Astrocyte (in vitro differentiated cells and primary cell): ENCODE measurements around the gene FBXW7. TPM values are rescaled to one million over a fixed set of nuclear protein-coding genes. Genes with fewer than 3 reads are reported as not detected.

Experiments used
- DNase-seq: peaks from one replicate; pipeline ENCODE4 v3.0.0-alpha.2; 2010; ENCODE audit warnings: low read depth
- FAIRE-seq: peaks from 2 replicates; lab custom pipeline; 2011; peaks lifted over from hg19 to GRCh38; lab: Jason Lieb, UNC
- H2AFZ ChIP-seq: 2 replicates; pipeline ENCODE4 v1.6.0; 2012; ENCODE audit warnings: low read depth, low read length, inconsistent platforms
- H3K27ac ChIP-seq: 2 replicates; pipeline ENCODE4 v1.5.1; 2011; ENCODE audit warnings: low read depth, low read length, inconsistent platforms
- H3K27me3 ChIP-seq: 2 replicates; pipeline ENCODE4 v1.6.0; 2011; ENCODE audit warnings: low read length, inconsistent platforms; ENCODE audit not compliant: insufficient read depth
- H3K36me3 ChIP-seq: 2 replicates; pipeline ENCODE4 v1.5.1; 2011; ENCODE audit warnings: low read length, inconsistent platforms; ENCODE audit not compliant: insufficient read depth
- H3K4me1 ChIP-seq: 2 replicates; pipeline ENCODE4 v1.5.1; 2011; ENCODE audit warnings: low read length, inconsistent platforms; ENCODE audit not compliant: insufficient read depth
- H3K4me2 ChIP-seq: 2 replicates; pipeline ENCODE4 v1.6.0; 2012; ENCODE audit warnings: low read length, inconsistent platforms
- H3K4me3 ChIP-seq: 2 replicates; pipeline ENCODE4 v1.5.1; 2011; ENCODE audit warnings: low read depth, mild to moderate bottlenecking, low read length, inconsistent platforms; ENCODE audit not compliant: insufficient read depth
- H3K79me2 ChIP-seq: 2 replicates; pipeline ENCODE4 v1.6.0; 2012; ENCODE audit warnings: mild to moderate bottlenecking, low read length, inconsistent platforms; ENCODE audit not compliant: insufficient read depth
- H3K9ac ChIP-seq: 2 replicates; pipeline ENCODE4 v1.6.0; 2012; ENCODE audit warnings: mild to moderate bottlenecking, low read length, inconsistent platforms
- H3K9me3 ChIP-seq: 2 replicates; pipeline ENCODE4 v1.5.1; 2012; ENCODE audit warnings: low read depth, mild to moderate bottlenecking, low read length, inconsistent platforms; ENCODE audit not compliant: insufficient read depth
- H4K20me1 ChIP-seq: 2 replicates; pipeline ENCODE4 v1.6.0; 2012; ENCODE audit warnings: low read length, inconsistent platforms; ENCODE audit not compliant: insufficient read depth
- H3K27ac Mint-ChIP-seq: one replicate; pipeline ENCODE4 v1.8.0; 2021; ENCODE audit warnings: mild to moderate bottlenecking, mixed read lengths; ENCODE audit not compliant: unreplicated experiment
- H3K27me3 Mint-ChIP-seq: one replicate; pipeline ENCODE4 v1.8.0; 2021; ENCODE audit warnings: low read depth, mixed read lengths; ENCODE audit not compliant: unreplicated experiment
- H3K36me3 Mint-ChIP-seq: one replicate; pipeline ENCODE4 v1.8.0; 2021; ENCODE audit warnings: low read depth, mixed read lengths; ENCODE audit not compliant: unreplicated experiment
- H3K4me1 Mint-ChIP-seq: one replicate; pipeline ENCODE4 v1.8.0; 2021; ENCODE audit warnings: low read depth, mixed read lengths; ENCODE audit not compliant: unreplicated experiment
- H3K4me3 Mint-ChIP-seq: one replicate; pipeline ENCODE4 v1.8.0; 2021; ENCODE audit warnings: mild to moderate bottlenecking, moderate library complexity, mixed read lengths; ENCODE audit not compliant: unreplicated experiment
- H3K9me3 Mint-ChIP-seq: one replicate; pipeline ENCODE4 v1.8.0; 2021; ENCODE audit warnings: mild to moderate bottlenecking, mixed read lengths; ENCODE audit not compliant: unreplicated experiment
- EZH2 ChIP-seq: IDR thresholded peaks from 2 replicates; pipeline ENCODE4 v1.6.1; 2012; ENCODE audit warnings: mild to moderate bottlenecking, low read length, inconsistent platforms; ENCODE audit not compliant: insufficient read depth
- microRNA-seq: library from miRNA; unstranded; fragments of <30 nt; microRNA quantifications from one replicate; pipeline ENCODE4 v1.2.0, GENCODE V29; 2020
- total RNA-seq: library from RNA; stranded (reverse); gene quantifications from 2 replicates; pipeline ENCODE4 v1.2.1, GENCODE V29; 2021
- TF ChIP-seq, protein P1 (sequence below): IDR thresholded peaks from 2 replicates; pipeline ENCODE4 v1.5.1; 2011; ENCODE audit warnings: low read depth, mild to moderate bottlenecking, inconsistent platforms, low read length, moderate library complexity; ENCODE audit not compliant: insufficient read depth

The FBXW7 gene
- total RNA-seq, 1 donor from 2014 or later = 34.7 TPM

DNA sequence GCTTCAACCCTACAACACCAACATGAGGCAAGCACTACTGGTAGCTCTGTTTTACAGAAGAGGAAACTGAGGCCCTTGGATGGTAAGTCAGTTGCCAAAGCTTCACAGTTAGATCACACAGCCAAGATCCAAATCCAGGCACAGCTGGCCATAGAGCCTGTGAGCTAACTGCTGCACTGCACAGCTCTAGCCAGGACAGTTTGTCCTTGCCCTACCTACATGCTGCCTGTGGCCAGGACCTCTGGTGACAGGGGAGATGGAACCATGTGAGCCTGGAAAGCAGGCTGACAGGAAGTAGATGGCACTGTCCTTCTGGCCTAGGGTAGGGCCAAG lies 257.8 kb downstream of the FBXW7 start:
- Histone ChIP-seq H3K27ac (no peak overlapping the region), H3K36me3 (no peaks in the 10 kb centered on the region), H4K20me1 (no peaks in the 10 kb centered on the region), H3K4me3 (no peak overlapping the region), H3K4me2 (no peak overlapping the region), H3K79me2 (no peaks in the 10 kb centered on the region), H3K27me3 (peaks cover 3% of the 10 kb centered on the region), H3K9ac (no peak overlapping the region), H2AFZ (no peak overlapping the region), H3K4me1 (no peaks in the 10 kb centered on the region), H3K9me3 (no peaks in the 10 kb centered on the region)
- no peak for TF ChIP-seq EZH2
- Mint-ChIP-seq H3K27ac (no peak overlapping the region), H3K27me3 (peaks cover 18% of the 10 kb centered on the region), H3K9me3 (peaks cover 3% of the 10 kb centered on the region), H3K36me3 (peaks cover 2% of the 10 kb centered on the region), H3K4me3 (no peak overlapping the region), H3K4me1 (peaks cover 12% of the 10 kb centered on the region)
- DNase-seq (no peak), FAIRE-seq (no peak)

GRCh38 chr4:152277333-152277732 lies 258.6 kb downstream of the FBXW7 start:
- Histone ChIP-seq H2AFZ (no peak overlapping the region), H3K4me3 (no peak overlapping the region), H3K9ac (no peak overlapping the region), H3K79me2 (no peaks in the 10 kb centered on the region), H3K27ac (no peak overlapping the region), H3K27me3 (peaks cover 3% of the 10 kb centered on the region), H3K9me3 (no peaks in the 10 kb centered on the region), H3K4me2 (no peak overlapping the region), H3K4me1 (no peaks in the 10 kb centered on the region), H3K36me3 (no peaks in the 10 kb centered on the region), H4K20me1 (no peaks in the 10 kb centered on the region)
- TF ChIP-seq, protein P1, sequence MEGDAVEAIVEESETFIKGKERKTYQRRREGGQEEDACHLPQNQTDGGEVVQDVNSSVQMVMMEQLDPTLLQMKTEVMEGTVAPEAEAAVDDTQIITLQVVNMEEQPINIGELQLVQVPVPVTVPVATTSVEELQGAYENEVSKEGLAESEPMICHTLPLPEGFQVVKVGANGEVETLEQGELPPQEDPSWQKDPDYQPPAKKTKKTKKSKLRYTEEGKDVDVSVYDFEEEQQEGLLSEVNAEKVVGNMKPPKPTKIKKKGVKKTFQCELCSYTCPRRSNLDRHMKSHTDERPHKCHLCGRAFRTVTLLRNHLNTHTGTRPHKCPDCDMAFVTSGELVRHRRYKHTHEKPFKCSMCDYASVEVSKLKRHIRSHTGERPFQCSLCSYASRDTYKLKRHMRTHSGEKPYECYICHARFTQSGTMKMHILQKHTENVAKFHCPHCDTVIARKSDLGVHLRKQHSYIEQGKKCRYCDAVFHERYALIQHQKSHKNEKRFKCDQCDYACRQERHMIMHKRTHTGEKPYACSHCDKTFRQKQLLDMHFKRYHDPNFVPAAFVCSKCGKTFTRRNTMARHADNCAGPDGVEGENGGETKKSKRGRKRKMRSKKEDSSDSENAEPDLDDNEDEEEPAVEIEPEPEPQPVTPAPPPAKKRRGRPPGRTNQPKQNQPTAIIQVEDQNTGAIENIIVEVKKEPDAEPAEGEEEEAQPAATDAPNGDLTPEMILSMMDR = no peak
- no peak for TF ChIP-seq EZH2
- peaks cover 2% of the 10 kb centered on the region for H3K36me3 Mint-ChIP-seq
- H3K4me1 Mint-ChIP-seq = peaks cover 12% of the 10 kb centered on the region
- FAIRE-seq (no peak), DNase-seq (no peak)
- peaks cover 18% of the 10 kb centered on the region for H3K27me3 Mint-ChIP-seq
- no peak overlapping the region for H3K4me3 Mint-ChIP-seq
- H3K9me3 Mint-ChIP-seq = peaks cover 3% of the 10 kb centered on the region
- no peak overlapping the region for H3K27ac Mint-ChIP-seq

DNA sequence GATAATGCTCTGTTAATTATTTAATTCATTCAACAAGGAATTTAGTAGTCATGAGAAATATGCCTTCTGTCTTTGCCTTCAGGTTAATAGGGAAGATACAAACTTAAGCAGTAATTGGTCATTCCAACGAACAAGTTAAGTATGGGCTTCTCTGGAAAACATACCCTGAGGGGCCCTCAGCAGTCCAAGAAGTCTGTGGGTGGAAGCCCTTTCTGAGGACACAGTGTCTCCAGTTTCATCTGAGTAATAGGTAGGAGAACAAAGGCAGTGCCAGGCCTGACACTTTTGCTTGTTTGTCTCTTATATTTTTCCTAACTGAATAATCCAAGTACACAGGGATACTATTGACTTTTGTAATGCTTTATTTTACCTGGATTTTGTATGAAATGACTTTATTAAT lies 262.5 kb downstream of the FBXW7 start:
- no peaks in the 10 kb centered on the region for H3K36me3 ChIP-seq
- no peaks in the 10 kb centered on the region for H4K20me1 ChIP-seq
- H3K27ac ChIP-seq = no peak overlapping the region
- no peak overlapping the region for H3K4me3 ChIP-seq
- H3K9ac ChIP-seq = no peak overlapping the region
- DNase-seq (peak; percentile 4), FAIRE-seq (no peak)
- H3K9me3 ChIP-seq = no peaks in the 10 kb centered on the region
- Mint-ChIP-seq H3K9me3 (peaks cover 1% of the 10 kb centered on the region), H3K27ac (peak overlapping the region; percentile 88), H3K27me3 (peaks cover 20% of the 10 kb centered on the region), H3K4me1 (peaks cover 3% of the 10 kb centered on the region), H3K4me3 (no peak overlapping the region), H3K36me3 (no peaks in the 10 kb centered on the region)
- H3K79me2 ChIP-seq = no peaks in the 10 kb centered on the region
- TF ChIP-seq, protein P1 = no peak
- TF ChIP-seq EZH2 = no peak
- peaks cover 5% of the 10 kb centered on the region for H3K27me3 ChIP-seq
- H2AFZ ChIP-seq = no peak overlapping the region
- H3K4me1 ChIP-seq = no peaks in the 10 kb centered on the region
- H3K4me2 ChIP-seq = no peak overlapping the region

Small RNA genes lying within 50 kb of the gene (microRNA-seq; reads per million reads assigned to microRNA genes)
- 3.0 reads per million, percentile 6 among the genes with 10 or more reads in this experiment for gene MIR3140

Other genes with a start within 250 kb of the FBXW7 start
- gene TMEM154, start 143.9 kb upstream of the FBXW7 start, total RNA-seq = 11.5 and 13.2 TPM in 2 replicates
- gene TIGD4, start 243.6 kb upstream of the FBXW7 start, total RNA-seq = 0.23 and 0.31 TPM in 2 replicates
- 30.6 and 30.7 TPM in 2 replicates for gene ARFIP1, start 243.9 kb upstream of the FBXW7 start, total RNA-seq